Mammary epithelial cell (primary cell): ENCODE results near the gene SAMM50.

Source experiments
- EZH2 ChIP-seq: IDR thresholded peaks from 2 replicates; pipeline ENCODE4 v1.6.1; 2012; ENCODE audit warnings: low read length, inconsistent platforms, borderline replicate concordance
- TF ChIP-seq, protein P1 (sequence below), 2 donors: IDR thresholded peaks in 1 of 2; conservative IDR thresholded peaks in 1 of 2; 2 replicates each; pipeline ENCODE4 v1.5.1; 2011 to 2012; ENCODE audit warnings: inconsistent platforms in 2 of 2, low read length in 2 of 2, mild to moderate bottlenecking in 2 of 2, control low read depth in 1 of 2, low read depth in 1 of 2; ENCODE audit not compliant: insufficient read depth in 1 of 2; ENCODE audit errors: extremely low read depth in 1 of 2

- no peak for TF ChIP-seq EZH2
- TF ChIP-seq, protein P1, sequence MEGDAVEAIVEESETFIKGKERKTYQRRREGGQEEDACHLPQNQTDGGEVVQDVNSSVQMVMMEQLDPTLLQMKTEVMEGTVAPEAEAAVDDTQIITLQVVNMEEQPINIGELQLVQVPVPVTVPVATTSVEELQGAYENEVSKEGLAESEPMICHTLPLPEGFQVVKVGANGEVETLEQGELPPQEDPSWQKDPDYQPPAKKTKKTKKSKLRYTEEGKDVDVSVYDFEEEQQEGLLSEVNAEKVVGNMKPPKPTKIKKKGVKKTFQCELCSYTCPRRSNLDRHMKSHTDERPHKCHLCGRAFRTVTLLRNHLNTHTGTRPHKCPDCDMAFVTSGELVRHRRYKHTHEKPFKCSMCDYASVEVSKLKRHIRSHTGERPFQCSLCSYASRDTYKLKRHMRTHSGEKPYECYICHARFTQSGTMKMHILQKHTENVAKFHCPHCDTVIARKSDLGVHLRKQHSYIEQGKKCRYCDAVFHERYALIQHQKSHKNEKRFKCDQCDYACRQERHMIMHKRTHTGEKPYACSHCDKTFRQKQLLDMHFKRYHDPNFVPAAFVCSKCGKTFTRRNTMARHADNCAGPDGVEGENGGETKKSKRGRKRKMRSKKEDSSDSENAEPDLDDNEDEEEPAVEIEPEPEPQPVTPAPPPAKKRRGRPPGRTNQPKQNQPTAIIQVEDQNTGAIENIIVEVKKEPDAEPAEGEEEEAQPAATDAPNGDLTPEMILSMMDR (conservative IDR thresholded peaks at IDR 0.05 in 1 of 2, IDR thresholded peaks at IDR 0.05 in 1 of 2; ENCODE audit: extremely low read depth in 1 of 2, insufficient read depth in 1 of 2, low read depth in 1 of 2, low read length in 2 of 2), result no peak
Measured at GRCh38 chr22:43992331-43992821, 37.1 kb downstream of the SAMM50 start.
